SK-N-SH (cell line): ENCODE measurements around the gene TRNP1. TPM values are rescaled to one million over a fixed set of nuclear protein-coding genes. Genes with fewer than 3 reads are reported as not detected.
"Not testable (repeated sequence)": the region's sequence is repeated elsewhere in the genome, so short reads cannot be mapped to it uniquely, and the experiment has no call there.

Experiments
- CTCF ChIA-PET: fragments of 300-600, 350-600 bp; formaldehyde crosslinking; extraction: SDS; loops from one replicate; lab custom pipeline; 2021; lab: Yijun Ruan, JAX
- POLR2A ChIA-PET: fragments of 350-600 bp; sonication (Branson Sonifier 250); formaldehyde crosslinking; extraction: SDS; loops from one replicate; lab custom pipeline; 2020; ENCODE audit warnings: antibody characterized with exemption, inconsistent platforms; lab: Yijun Ruan, JAX
- DNase-seq: peaks from one replicate; pipeline ENCODE4 v3.0.0; 2012
- H2AFZ ChIP-seq: fragments of 200-600 bp; sonication (generic); 2 replicates; pipeline ENCODE4 v1.8.1; 2016; ENCODE audit warnings: antibody characterized with exemption, mild to moderate bottlenecking, low read depth
- H3F3A ChIP-seq: fragments of 200-600 bp; sonication (generic); replicated peaks from 2 replicates; pipeline ENCODE3; 2016; ENCODE audit warnings: antibody characterized with exemption, mild to moderate bottlenecking; ENCODE audit not compliant: insufficient read depth
- H3K27ac ChIP-seq, 2 experiments: fragments of 200-500 bp in 1 of 2; fragments of 200-600 bp in 1 of 2; sonication (Bioruptor generic) in 1 of 2; sonication (generic), shearing (Covaris generic) in 1 of 2; 2 replicates each; pipeline versions ENCODE4 v1.5.1 to v1.6.1; 2014 to 2016; ENCODE audit warnings: low read depth in 2 of 2, inconsistent platforms in 1 of 2, low read length in 1 of 2, mild to moderate bottlenecking in 1 of 2, mixed read lengths in 1 of 2
- H3K27me3 ChIP-seq: fragments of 200-600 bp; sonication (generic), shearing (Covaris generic); 2 replicates; pipeline ENCODE4 v1.6.1; 2016; ENCODE audit warnings: mixed run types; ENCODE audit not compliant: insufficient read depth
- H3K36me3 ChIP-seq, 2 experiments: fragments of 200-500 bp in 1 of 2; fragments of 200-600 bp in 1 of 2; sonication (Bioruptor generic) in 1 of 2; sonication (generic) in 1 of 2; replicated peaks in 1 of 2; 2 replicates each; pipeline versions ENCODE3 to v1.5.1; 2014 to 2016; ENCODE audit warnings: low read length in 1 of 2, mild to moderate bottlenecking in 1 of 2; ENCODE audit not compliant: insufficient read depth in 2 of 2, control insufficient read depth in 1 of 2
- H3K4me1 ChIP-seq, 2 experiments: fragments of 200-500 bp in 1 of 2; fragments of 200-600 bp in 1 of 2; sonication (Bioruptor generic) in 1 of 2; sonication (generic), shearing (Covaris generic) in 1 of 2; 2 replicates each; pipeline versions ENCODE4 v1.5.1 to v1.6.1; 2014 to 2016; ENCODE audit warnings: low read depth in 1 of 2, low read length in 1 of 2, mixed run types in 1 of 2; ENCODE audit not compliant: insufficient read depth in 2 of 2, control insufficient read depth in 1 of 2
- H3K4me2 ChIP-seq: fragments of 200-600 bp; sonication (generic), shearing (Covaris generic); 2 replicates; pipeline ENCODE4 v1.6.1; 2017; ENCODE audit warnings: mixed run types
- H3K4me3 ChIP-seq, 2 experiments: fragments of 200-500 bp in 1 of 2; fragments of 200-600 bp in 1 of 2; sonication (Bioruptor generic) in 1 of 2; sonication (generic), shearing (Covaris generic) in 1 of 2; 2 replicates each; pipeline versions ENCODE4 v1.5.1 to v1.8.1; 2014 to 2016; ENCODE audit warnings: low read depth in 2 of 2, inconsistent platforms in 1 of 2, low read length in 1 of 2, mild to moderate bottlenecking in 1 of 2, mixed read lengths in 1 of 2, moderate library complexity in 1 of 2
- H3K79me2 ChIP-seq: fragments of 200-600 bp; sonication (generic); 2 replicates; pipeline ENCODE4 v1.8.1; 2017; ENCODE audit warnings: mild to moderate bottlenecking; ENCODE audit not compliant: insufficient read depth
- H3K9ac ChIP-seq: fragments of 200-600 bp; sonication (generic); 2 replicates; pipeline ENCODE4 v1.6.1; 2017; ENCODE audit warnings: mixed run types
- H3K9me2 ChIP-seq: fragments of 200-600 bp; sonication (generic); 2 replicates; pipeline ENCODE4 v1.6.1; 2017; ENCODE audit warnings: mixed run types
- H3K9me3 ChIP-seq: fragments of 200-600 bp; sonication (generic); 2 replicates; pipeline ENCODE4 v1.6.1; 2017; ENCODE audit warnings: mixed run types, mild to moderate bottlenecking, moderate library complexity
- H4K20me1 ChIP-seq: fragments of 200-600 bp; sonication (generic); 2 replicates; pipeline ENCODE4 v1.6.1; 2017; ENCODE audit warnings: mild to moderate bottlenecking, mixed run types; ENCODE audit not compliant: insufficient read depth
- CTCF ChIP-seq: fragments of 200-600 bp; sonication (generic); IDR thresholded peaks from 2 replicates; pipeline ENCODE4 v1.6.1; 2017; ENCODE audit warnings: antibody characterized with exemption, mild to moderate bottlenecking, moderate library complexity
- FOSL2 ChIP-seq: IDR thresholded peaks from 2 replicates; pipeline ENCODE4 v1.4.0; 2012; ENCODE audit warnings: low read depth, mild to moderate bottlenecking, moderate library complexity, borderline replicate concordance
- FOXJ3 ChIP-seq: sonication (generic); formaldehyde crosslinking; IDR thresholded peaks from 2 replicates; pipeline ENCODE4 v1.5.1; 2020; ENCODE audit warnings: mild to moderate bottlenecking, missing genetic modification reagents
- GABPA ChIP-seq: IDR thresholded peaks from 2 replicates; pipeline ENCODE4 v1.4.0; 2012; ENCODE audit warnings: low read depth, mild to moderate bottlenecking
- GATA2 ChIP-seq: sonication (generic); formaldehyde crosslinking; IDR thresholded peaks from 2 replicates; pipeline ENCODE4 v1.5.0; 2020; ENCODE audit warnings: mild to moderate bottlenecking, missing genetic modification reagents
- MEF2A ChIP-seq: IDR thresholded peaks from 2 replicates; pipeline ENCODE4 v1.4.0; 2012; ENCODE audit warnings: low read depth, borderline replicate concordance
- NFIC ChIP-seq: IDR thresholded peaks from 2 replicates; pipeline ENCODE4 v1.4.0; 2012; ENCODE audit warnings: borderline replicate concordance
- POLR2AphosphoS5 ChIP-seq: IDR thresholded peaks from 2 replicates; pipeline ENCODE4 v1.6.1; 2012; ENCODE audit warnings: low read depth, low read length
- RAD21 ChIP-seq: IDR thresholded peaks from 2 replicates; pipeline ENCODE4 v1.6.1; 2012; ENCODE audit warnings: mild to moderate bottlenecking, low read length
- SIN3A ChIP-seq: IDR thresholded peaks from 2 replicates; pipeline ENCODE4 v1.6.1; 2012; ENCODE audit warnings: low read depth, mild to moderate bottlenecking, low read length, moderate library complexity, borderline replicate concordance
- YY1 ChIP-seq: IDR thresholded peaks from 2 replicates; pipeline ENCODE4 v1.4.0; 2012; ENCODE audit warnings: low read depth, mild to moderate bottlenecking
- WGBS: methylation state at CpG from one replicate; pipeline ENCODE4 v1.1.6; 2017; ENCODE audit warnings: low lambda C conversion rate; 5-methylcytosine and 5-hydroxymethylcytosine counted together
- polyA plus RNA-seq, 3 experiments: library from polyadenylated mRNA; depleted of rRNA; stranded (reverse); fragments of >200 nt; gene quantifications; 2 replicates each; pipeline ENCODE4 v1.2.3, GENCODE V29; 2012
- TF ChIP-seq, protein P1 (sequence below): IDR thresholded peaks from 2 replicates; pipeline ENCODE4 v1.4.0; 2012; ENCODE audit warnings: low read depth

The TRNP1 gene
- polyA plus RNA-seq, 1 of the 3 experiments (the other 2 are of a cell fraction), result 8.8 TPM

GRCh38 chr1:26946270-26946669, 47.2 kb upstream of the TRNP1 start:
- CTCF ChIA-PET, result interaction anchor here (1.1 kb wide), 1 partner anchor 36 kb away, joined by 3 read pairs; no protein-coding TSS in a partner anchor
- H3K79me2 ChIP-seq, result 0 out of 2 replicates have a peak, but pooled peaks cover under 1% of the 10 kb centered on the region
- DNase-seq, result no peak
- H3K27me3 ChIP-seq, result no peaks in the 10 kb centered on the region
- H3K4me3 ChIP-seq, result no peak overlapping the region
- H3K36me3 ChIP-seq, result peaks cover 26 to 28% of the 10 kb centered on the region in 2 experiments
- no peak for TF ChIP-seq GATA2 (CRISPR knock-in tag)
- no peak for TF ChIP-seq RAD21
- TF ChIP-seq, protein P1, sequence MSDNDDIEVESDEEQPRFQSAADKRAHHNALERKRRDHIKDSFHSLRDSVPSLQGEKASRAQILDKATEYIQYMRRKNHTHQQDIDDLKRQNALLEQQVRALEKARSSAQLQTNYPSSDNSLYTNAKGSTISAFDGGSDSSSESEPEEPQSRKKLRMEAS, result no peak
- no peak for TF ChIP-seq SIN3A
- no peak for TF ChIP-seq YY1
- no peak for TF ChIP-seq POLR2AphosphoS5
- no peak for TF ChIP-seq CTCF
- TF ChIP-seq FOSL2, result no peak
- no peak for TF ChIP-seq FOXJ3 (CRISPR knock-in tag)
- no peak for TF ChIP-seq GABPA
- no peak for TF ChIP-seq NFIC
- TF ChIP-seq MEF2A, result no peak
- H3K9me3 ChIP-seq, result no peaks in the 10 kb centered on the region
- no peak overlapping the region for H3K9ac ChIP-seq
- H3K9me2 ChIP-seq, result no peaks in the 10 kb centered on the region
- H4K20me1 ChIP-seq, result 0 out of 2 replicates have a peak, but pooled peaks cover under 1% of the 10 kb centered on the region
- peaks cover 0 to 3% of the 10 kb centered on the region in 2 experiments; a peak in 1 of 4 replicates for H3K4me1 ChIP-seq
- H3K4me2 ChIP-seq, result no peak overlapping the region
- WGBS, result 90% methylated on average over 3 of the region's 4 CpGs
- peaks cover 8% of the 10 kb centered on the region for H3F3A ChIP-seq
- POLR2A ChIA-PET, result no interaction called here
- H2AFZ ChIP-seq, result no peak overlapping the region
- no peak overlapping the region for H3K27ac ChIP-seq

DNA sequence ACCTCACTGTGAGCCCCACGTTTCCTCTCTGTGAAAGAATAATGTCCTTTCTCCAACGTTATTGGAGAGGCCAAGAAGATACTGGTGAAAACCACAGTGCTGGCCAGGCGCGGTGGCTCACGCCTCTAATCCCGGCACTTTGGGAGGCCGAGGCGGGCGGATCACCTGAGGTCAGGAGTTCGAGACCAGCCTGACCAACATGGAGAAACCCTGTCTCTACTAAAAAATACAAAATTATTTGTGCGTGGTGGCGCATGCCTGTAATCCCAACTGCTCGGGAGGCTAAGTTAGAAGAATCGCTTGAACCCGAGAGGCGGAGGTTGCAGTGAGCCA, 44.8 kb upstream of the TRNP1 start:
- peaks cover 10 to 13% of the 10 kb centered on the region in 2 experiments for H3K36me3 ChIP-seq
- CTCF ChIA-PET, H3K27me3 ChIP-seq, H3K79me2 ChIP-seq, DNase-seq, H3K4me1 ChIP-seq, H3F3A ChIP-seq, H3K4me3 ChIP-seq, H4K20me1 ChIP-seq, H3K9me2 ChIP-seq, H3K4me2 ChIP-seq, H3K9me3 ChIP-seq, POLR2A ChIA-PET, H3K9ac ChIP-seq, H2AFZ ChIP-seq, H3K27ac ChIP-seq: not testable (repeated sequence)
- WGBS, result 95% methylated on average over 14 of the region's 16 CpGs
